HCT116 (cell line): Measurements from ENCODE around the gene RASGEF1B. TPM values are rescaled to one million over a fixed set of nuclear protein-coding genes. Genes with fewer than 3 reads are reported as not detected.

ENCODE experiments used
- ATAC-seq: fragments of 200-7000 bp; cut with Tn5 transposase; 2 replicates; pipeline ENCODE4 v1.9.1; 2020; ENCODE audit warnings: mild to moderate bottlenecking, moderate library complexity
- BruUV-seq: library from RNA; stranded (reverse); fragments of 400-500 nt; replicated peaks from 2 replicates; lab custom pipeline; 2021; lab: Mats Ljungman, UMichigan
- CTCF ChIA-PET: fragments of 300-600 bp; sonication (Branson Sonifier 250); formaldehyde crosslinking; loops from one replicate; lab custom pipeline; 2021; ENCODE audit warnings: antibody characterized with exemption; lab: Charles Lee
- POLR2A ChIA-PET: fragments of 300-600, 350-600 bp; sonication (Branson Sonifier 250); formaldehyde crosslinking; loops from one replicate; lab custom pipeline; 2021; ENCODE audit warnings: antibody characterized with exemption; lab: Charles Lee
- RAD21 ChIA-PET, 2 experiments: fragments of 300-600 bp; sonication (Branson Sonifier 250); formaldehyde crosslinking; loops; one replicate each; lab custom pipeline; 2023; ENCODE audit warnings: low total read pairs in 2 of 2; ENCODE audit not compliant: uncharacterized antibody in 2 of 2, unreplicated experiment in 2 of 2, low non-redundant PET in 1 of 2; lab: Charles Lee
- DNase-seq: peaks from one replicate; pipeline ENCODE4 v3.0.0-alpha.2; 2010; ENCODE audit warnings: low read depth, low spot score
- H2AFZ ChIP-seq: fragments of 200-600 bp; shearing (Covaris generic), sonication (generic); 2 replicates; pipeline ENCODE4 v1.6.1; 2017; ENCODE audit warnings: low read depth, mixed run types, mixed read lengths, antibody characterized with exemption, low read length; ENCODE audit not compliant: poor library complexity, severe bottlenecking
- H3K27ac ChIP-seq: 2 replicates; pipeline ENCODE4 v1.5.1; 2012; ENCODE audit warnings: low read depth, low read length
- H3K27me3 ChIP-seq: fragments of 200-600 bp; sonication (generic); 2 replicates; pipeline ENCODE4 v1.6.1; 2016; ENCODE audit warnings: mixed run types, low read length, mixed read lengths; ENCODE audit not compliant: insufficient read depth
- H3K36me3 ChIP-seq, 2 experiments: fragments of 200-500 bp in 1 of 2; fragments of 200-600 bp in 1 of 2; sonication (Bioruptor generic) in 1 of 2; sonication (generic) in 1 of 2; 2 replicates each; pipeline versions ENCODE4 v1.5.1 to v1.6.1; 2014 to 2016; ENCODE audit warnings: low read length in 2 of 2, inconsistent platforms in 1 of 2, mixed read lengths in 1 of 2, mixed run types in 1 of 2; ENCODE audit not compliant: insufficient read depth in 2 of 2, control insufficient read depth in 1 of 2
- H3K4me1 ChIP-seq, 2 experiments: fragments of 200-600 bp in 1 of 2; sonication (generic) in 1 of 2; 2 replicates each; pipeline versions ENCODE4 v1.5.1 to v1.6.1; 2012 to 2017; ENCODE audit warnings: low read length in 2 of 2, inconsistent platforms in 1 of 2, mild to moderate bottlenecking in 1 of 2, mixed read lengths in 1 of 2, mixed run types in 1 of 2, moderate library complexity in 1 of 2; ENCODE audit not compliant: insufficient read depth in 2 of 2, control insufficient read depth in 1 of 2
- H3K4me2 ChIP-seq: fragments of 200-600 bp; sonication (generic); 2 replicates; pipeline ENCODE4 v1.6.1; 2017; ENCODE audit warnings: mixed run types, low read length, mixed read lengths
- H3K4me3 ChIP-seq, 2 experiments: fragments of 200-600 bp in 1 of 2; sonication (generic) in 1 of 2; replicated peaks in 1 of 2; 2 replicates each; pipeline ENCODE4 v1.5.1; 2011 to 2016; ENCODE audit warnings: low read length in 2 of 2, control low read depth in 1 of 2, low read depth in 1 of 2, mild to moderate bottlenecking in 1 of 2, mixed read lengths in 1 of 2, mixed run types in 1 of 2
- H3K79me2 ChIP-seq: fragments of 200-600 bp; sonication (generic); 2 replicates; pipeline ENCODE4 v1.6.1; 2017; ENCODE audit warnings: mild to moderate bottlenecking, mixed run types, low read length, moderate library complexity, mixed read lengths; ENCODE audit not compliant: insufficient read depth
- H3K9ac ChIP-seq: fragments of 200-600 bp; sonication (generic); 2 replicates; pipeline ENCODE4 v1.6.1; 2016; ENCODE audit warnings: low read length, mixed read lengths
- H3K9me2 ChIP-seq: fragments of 200-600 bp; sonication (generic), shearing (Covaris generic); 2 replicates; pipeline ENCODE4 v1.6.1; 2017; ENCODE audit warnings: mixed run types, mild to moderate bottlenecking, moderate library complexity; ENCODE audit not compliant: insufficient read depth
- H3K9me3 ChIP-seq, 2 experiments: fragments of 200-500 bp in 1 of 2; fragments of 200-600 bp in 1 of 2; sonication (Bioruptor generic) in 1 of 2; sonication (generic) in 1 of 2; 2 replicates each; pipeline ENCODE4 v1.6.1; 2014 to 2017; ENCODE audit warnings: low read length in 2 of 2, mixed read lengths in 2 of 2, inconsistent platforms in 1 of 2, low read depth in 1 of 2, mild to moderate bottlenecking in 1 of 2, mixed run types in 1 of 2, moderate library complexity in 1 of 2; ENCODE audit not compliant: control insufficient read depth in 1 of 2, insufficient read depth in 1 of 2
- H4K20me1 ChIP-seq: fragments of 200-600 bp; sonication (generic), shearing (Covaris generic); 2 replicates; pipeline ENCODE4 v1.6.1; 2017; ENCODE audit warnings: mixed run types, mild to moderate bottlenecking, moderate library complexity; ENCODE audit not compliant: insufficient read depth
- CEBPB ChIP-seq: IDR thresholded peaks from 2 replicates; pipeline ENCODE4 v1.6.1; 2012; ENCODE audit warnings: low read depth
- EGR1 ChIP-seq: IDR thresholded peaks from 2 replicates; pipeline ENCODE4 v1.6.1; 2012; ENCODE audit warnings: low read depth
- POLR2A ChIP-seq: IDR thresholded peaks from 2 replicates; pipeline ENCODE4 v1.7.0; 2011; ENCODE audit warnings: borderline replicate concordance; ENCODE audit not compliant: insufficient read depth, insufficient read length; ENCODE audit errors: extremely low read depth
- POLR2AphosphoS5 ChIP-seq: IDR thresholded peaks from 2 replicates; pipeline ENCODE4 v1.6.1; 2011; ENCODE audit warnings: mild to moderate bottlenecking, low read depth, low read length, moderate library complexity
- RAD21 ChIP-seq: IDR thresholded peaks from 2 replicates; pipeline ENCODE4 v1.6.1; 2012; ENCODE audit warnings: low read depth, mild to moderate bottlenecking
- YY1 ChIP-seq: IDR thresholded peaks from 2 replicates; pipeline ENCODE4 v1.6.1; 2011; ENCODE audit warnings: low read length, low read depth, moderate library complexity, mild to moderate bottlenecking; ENCODE audit not compliant: insufficient replicate concordance; ENCODE audit errors: extremely low read depth
- ZNF274 ChIP-seq: fragments of 200-500 bp; sonication (Bioruptor generic); IDR thresholded peaks from 2 replicates; pipeline ENCODE4 v1.6.1; 2014; ENCODE audit warnings: mild to moderate bottlenecking, low read depth, low read length, inconsistent platforms
- intact Hi-C: fragments of 100-400 bp; cut with micrococcal nuclease; formaldehyde crosslinking; loops from 2 replicates; pipeline ENCODE4 v1.10.0; 2022
- total RNA-seq: library from RNA; stranded (reverse); gene quantifications from one replicate; pipeline ENCODE4 v1.2.1, GENCODE V29; 2021; ENCODE audit not compliant: unreplicated experiment
- TF ChIP-seq, protein P1 (sequence below), 3 experiments: fragments of 200-600 bp in 1 of 3; sonication (generic) in 1 of 3; IDR thresholded peaks in 2 of 3; conservative IDR thresholded peaks in 1 of 3; 2 replicates each; pipeline ENCODE4 v1.5.1; 2012 to 2017; ENCODE audit warnings: low read depth in 2 of 3, low read length in 2 of 3, antibody characterized with exemption in 1 of 3, borderline replicate concordance in 1 of 3, control low read depth in 1 of 3, mild to moderate bottlenecking in 1 of 3, mixed read lengths in 1 of 3, mixed run types in 1 of 3, moderate library complexity in 1 of 3; ENCODE audit not compliant: insufficient read depth in 1 of 3
- TF ChIP-seq, protein P2 (sequence below): IDR thresholded peaks from 2 replicates; pipeline ENCODE4 v1.6.1; 2012; ENCODE audit warnings: low read depth

RASGEF1B gene
- total RNA-seq, 1 experiment from 2014 or later = 0.25 TPM

- Histone ChIP-seq H3K9me3 (no peaks in the 10 kb centered on the region), H3K79me2 (no peaks in the 10 kb centered on the region), H3K4me3 (no peak overlapping the region), H3K9ac (no peak overlapping the region), H3K27me3 (peaks cover 25% of the 10 kb centered on the region)
- no peak for ATAC-seq
- TF ChIP-seq POLR2A (no peak), CEBPB (no peak), EGR1 (no peak), RAD21 (no peak), ZNF274 (no peak), YY1 (no peak), POLR2AphosphoS5 (no peak)
- TF ChIP-seq, protein P1, sequence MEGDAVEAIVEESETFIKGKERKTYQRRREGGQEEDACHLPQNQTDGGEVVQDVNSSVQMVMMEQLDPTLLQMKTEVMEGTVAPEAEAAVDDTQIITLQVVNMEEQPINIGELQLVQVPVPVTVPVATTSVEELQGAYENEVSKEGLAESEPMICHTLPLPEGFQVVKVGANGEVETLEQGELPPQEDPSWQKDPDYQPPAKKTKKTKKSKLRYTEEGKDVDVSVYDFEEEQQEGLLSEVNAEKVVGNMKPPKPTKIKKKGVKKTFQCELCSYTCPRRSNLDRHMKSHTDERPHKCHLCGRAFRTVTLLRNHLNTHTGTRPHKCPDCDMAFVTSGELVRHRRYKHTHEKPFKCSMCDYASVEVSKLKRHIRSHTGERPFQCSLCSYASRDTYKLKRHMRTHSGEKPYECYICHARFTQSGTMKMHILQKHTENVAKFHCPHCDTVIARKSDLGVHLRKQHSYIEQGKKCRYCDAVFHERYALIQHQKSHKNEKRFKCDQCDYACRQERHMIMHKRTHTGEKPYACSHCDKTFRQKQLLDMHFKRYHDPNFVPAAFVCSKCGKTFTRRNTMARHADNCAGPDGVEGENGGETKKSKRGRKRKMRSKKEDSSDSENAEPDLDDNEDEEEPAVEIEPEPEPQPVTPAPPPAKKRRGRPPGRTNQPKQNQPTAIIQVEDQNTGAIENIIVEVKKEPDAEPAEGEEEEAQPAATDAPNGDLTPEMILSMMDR (IDR thresholded peaks at IDR 0.05 in 2 of 3, conservative IDR thresholded peaks at IDR 0.05 in 1 of 3; ENCODE audit: borderline replicate concordance in 1 of 3, insufficient read depth in 1 of 3, low read depth in 2 of 3, low read length in 2 of 3) = no peak
- TF ChIP-seq, protein P2, sequence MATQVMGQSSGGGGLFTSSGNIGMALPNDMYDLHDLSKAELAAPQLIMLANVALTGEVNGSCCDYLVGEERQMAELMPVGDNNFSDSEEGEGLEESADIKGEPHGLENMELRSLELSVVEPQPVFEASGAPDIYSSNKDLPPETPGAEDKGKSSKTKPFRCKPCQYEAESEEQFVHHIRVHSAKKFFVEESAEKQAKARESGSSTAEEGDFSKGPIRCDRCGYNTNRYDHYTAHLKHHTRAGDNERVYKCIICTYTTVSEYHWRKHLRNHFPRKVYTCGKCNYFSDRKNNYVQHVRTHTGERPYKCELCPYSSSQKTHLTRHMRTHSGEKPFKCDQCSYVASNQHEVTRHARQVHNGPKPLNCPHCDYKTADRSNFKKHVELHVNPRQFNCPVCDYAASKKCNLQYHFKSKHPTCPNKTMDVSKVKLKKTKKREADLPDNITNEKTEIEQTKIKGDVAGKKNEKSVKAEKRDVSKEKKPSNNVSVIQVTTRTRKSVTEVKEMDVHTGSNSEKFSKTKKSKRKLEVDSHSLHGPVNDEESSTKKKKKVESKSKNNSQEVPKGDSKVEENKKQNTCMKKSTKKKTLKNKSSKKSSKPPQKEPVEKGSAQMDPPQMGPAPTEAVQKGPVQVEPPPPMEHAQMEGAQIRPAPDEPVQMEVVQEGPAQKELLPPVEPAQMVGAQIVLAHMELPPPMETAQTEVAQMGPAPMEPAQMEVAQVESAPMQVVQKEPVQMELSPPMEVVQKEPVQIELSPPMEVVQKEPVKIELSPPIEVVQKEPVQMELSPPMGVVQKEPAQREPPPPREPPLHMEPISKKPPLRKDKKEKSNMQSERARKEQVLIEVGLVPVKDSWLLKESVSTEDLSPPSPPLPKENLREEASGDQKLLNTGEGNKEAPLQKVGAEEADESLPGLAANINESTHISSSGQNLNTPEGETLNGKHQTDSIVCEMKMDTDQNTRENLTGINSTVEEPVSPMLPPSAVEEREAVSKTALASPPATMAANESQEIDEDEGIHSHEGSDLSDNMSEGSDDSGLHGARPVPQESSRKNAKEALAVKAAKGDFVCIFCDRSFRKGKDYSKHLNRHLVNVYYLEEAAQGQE = no peak
- TF ChIP-seq, all 23 proteins: peak for 0
- intact Hi-C loops = no loop called here
- H3K4me2 ChIP-seq = no peak overlapping the region
- H3K9me2 ChIP-seq = no peaks in the 10 kb centered on the region
- DNase-seq = no peak
- no peak overlapping the region for H3K27ac ChIP-seq
- CTCF ChIA-PET = no interaction called here
- RAD21 ChIA-PET = no interaction called here
- POLR2A ChIA-PET = no interaction called here
- no peak overlapping the region for H2AFZ ChIP-seq
- BruUV-seq = no TSS peak
- H3K36me3 ChIP-seq = no peaks in the 10 kb centered on the region
- H4K20me1 ChIP-seq = no peaks in the 10 kb centered on the region
- no peaks in the 10 kb centered on the region for H3K4me1 ChIP-seq
These were observed 14.8 kb upstream of the RASGEF1B start for GRCh38 chr4:81486502-81486901.
